GM12878 (cell line): Measurements from ENCODE around the gene SMARCE1. TPM values are rescaled to one million over a fixed set of nuclear protein-coding genes. Genes with fewer than 3 reads are reported as not detected.

ENCODE experiments used
- ATAC-seq: fragments of 200-7000 bp; cut with Tn5 transposase; 3 replicates; pipeline ENCODE4 v1.9.1; 2020; ENCODE audit warnings: mild to moderate bottlenecking, moderate library complexity
- BruUV-seq: library from RNA; stranded (reverse); fragments of 400-500 nt; replicated peaks from 2 replicates; lab custom pipeline; 2021; lab: Mats Ljungman, UMichigan
- CTCF ChIA-PET: fragments of 300-600 bp; sonication (Branson Sonifier 250); formaldehyde crosslinking; extraction: SDS; loops from one replicate; lab custom pipeline; 2021; ENCODE audit warnings: inconsistent platforms; lab: Yijun Ruan, JAX
- POLR2A ChIA-PET: fragments of 350-600 bp; formaldehyde crosslinking; extraction: SDS; loops from one replicate; lab custom pipeline; 2021; ENCODE audit warnings: inconsistent platforms; lab: Charles Lee
- RAD21 ChIA-PET: fragments of 300-600 bp; sonication (Branson Sonifier 250); formaldehyde crosslinking; loops from one replicate; lab custom pipeline; 2023; ENCODE audit warnings: antibody characterized with exemption; ENCODE audit not compliant: unreplicated experiment; lab: Charles Lee
- SMC1A ChIA-PET: fragments of 300-600 bp; sonication (Branson Sonifier 250); formaldehyde crosslinking; loops from one replicate; lab custom pipeline; 2023; ENCODE audit not compliant: unreplicated experiment, uncharacterized antibody; lab: Charles Lee
- DNase-seq: peaks from one replicate; pipeline ENCODE4 v3.0.0-alpha.2; 2011; ENCODE audit warnings: low read depth, low spot score
- FAIRE-seq: peaks from 3 replicates; lab custom pipeline; 2011; peaks lifted over from hg19 to GRCh38; lab: Jason Lieb, UNC
- H2AFZ ChIP-seq: 2 replicates; pipeline ENCODE4 v1.6.0; 2011; ENCODE audit warnings: low read depth, low read length, control low read depth; ENCODE audit not compliant: control insufficient read depth
- H3K27ac ChIP-seq: 2 replicates; pipeline ENCODE4 v1.5.1; 2011; ENCODE audit warnings: control low read depth; ENCODE audit not compliant: control insufficient read depth, insufficient read depth
- H3K27me3 ChIP-seq, 2 experiments: replicated peaks in 1 of 2; 2 replicates each; pipeline versions ENCODE4 v1.6.0 to v1.6.1; 2011; ENCODE audit warnings: low read length in 1 of 2; ENCODE audit not compliant: control insufficient read depth in 2 of 2, insufficient read depth in 2 of 2
- H3K36me3 ChIP-seq, 2 experiments: 2 replicates each; pipeline ENCODE4 v1.5.1; 2011; ENCODE audit warnings: low read length in 1 of 2; ENCODE audit not compliant: control insufficient read depth in 2 of 2, insufficient read depth in 2 of 2
- H3K4me1 ChIP-seq: 2 replicates; pipeline ENCODE4 v1.6.1; 2011; ENCODE audit warnings: mild to moderate bottlenecking, low read length, moderate library complexity, mixed read lengths; ENCODE audit not compliant: control insufficient read depth, insufficient read depth
- H3K4me2 ChIP-seq: 2 replicates; pipeline ENCODE4 v1.6.0; 2011; ENCODE audit warnings: control low read depth; ENCODE audit not compliant: control insufficient read depth, insufficient read depth
- H3K4me3 ChIP-seq: fragments of 200-600 bp; sonication (generic); 2 replicates; pipeline ENCODE4 v1.5.1; 2016
- H3K79me2 ChIP-seq: 2 replicates; pipeline ENCODE4 v1.6.0; 2011; ENCODE audit warnings: low read length; ENCODE audit not compliant: control insufficient read depth, insufficient read depth
- H3K9ac ChIP-seq: 2 replicates; pipeline ENCODE4 v1.8.0; 2011; ENCODE audit warnings: low read length, control low read depth, mixed read lengths; ENCODE audit not compliant: control insufficient read depth, insufficient read depth
- H3K9me3 ChIP-seq: replicated peaks from 3 replicates; pipeline ENCODE4 v1.5.1; 2011; ENCODE audit warnings: mild to moderate bottlenecking, low read length; ENCODE audit not compliant: control insufficient read depth, insufficient read depth
- H4K20me1 ChIP-seq: 2 replicates; pipeline ENCODE4 v1.6.0; 2011; ENCODE audit not compliant: control insufficient read depth, insufficient read depth
- BACH1 ChIP-seq: fragments of 450-650 bp; IDR thresholded peaks from 2 replicates; pipeline ENCODE4 v1.6.1; 2017; ENCODE audit warnings: mild to moderate bottlenecking, borderline replicate concordance
- CBX5 ChIP-seq: sonication (generic); IDR thresholded peaks from 2 replicates; pipeline ENCODE4 v1.6.1; 2016; ENCODE audit warnings: low read depth, moderate library complexity, mild to moderate bottlenecking, inconsistent platforms
- IKZF1 ChIP-seq: fragments of 450-650 bp; conservative IDR thresholded peaks from 2 replicates; pipeline ENCODE4 v1.6.1; 2017; ENCODE audit warnings: antibody characterized with exemption, mild to moderate bottlenecking
- RAD21 ChIP-seq: IDR thresholded peaks from 2 replicates; pipeline ENCODE4 v1.6.1; 2011; ENCODE audit warnings: mild to moderate bottlenecking, low read depth, low read length, moderate library complexity; ENCODE audit not compliant: insufficient read depth
- STAT3 ChIP-seq: IDR thresholded peaks from 2 replicates; pipeline ENCODE4 v1.6.1; 2011; ENCODE audit warnings: low read depth, low read length, improper control_type of control experiment
- WGBS: methylation state at CpG from one replicate; pipeline ENCODE4 v1.1.6; 2016; ENCODE audit warnings: low lambda C conversion rate; ENCODE audit not compliant: insufficient replicate concordance, insufficient coverage; ENCODE audit errors: missing lambda C conversion rate; 5-methylcytosine and 5-hydroxymethylcytosine counted together
- in situ Hi-C: fragments of 300-500 bp; cut with MboI; formaldehyde crosslinking; loops from 9 replicates; pipeline ENCODE4 v1.14.3; 2018; ENCODE audit warnings: mixed read lengths
- intact Hi-C: fragments of 100-400 bp; cut with micrococcal nuclease; formaldehyde crosslinking; loops from one replicate; pipeline ENCODE4 v1.14.2; 2022; ENCODE audit not compliant: unreplicated experiment
- polyA plus RNA-seq, 11 experiments: library from polyadenylated mRNA; depleted of rRNA in 4 of 11; unstranded in 6 of 11; stranded (reverse) in 5 of 11; fragments of >200 nt; fragmentation: Nextera tagmentation in 4 of 11; fragmentation: Illumina TruSeq in 1 of 11; extraction: Ambion mirVana in 4 of 11; extraction: Trizol in 1 of 11; gene quantifications; 1 replicate in 1 of 11; 2 replicates in 10 of 11; pipeline versions ENCODE4 v1.2.1 to v1.2.3, GENCODE V29; 2011 to 2016; ENCODE audit warnings: inconsistent platforms in 2 of 11, missing spikeins in 2 of 11, low read depth in 1 of 11
- total RNA-seq, 4 experiments: library from RNA; depleted of rRNA in 3 of 4; stranded (reverse); fragments of >200 nt in 3 of 4; fragmentation: Illumina TruSeq in 1 of 4; extraction: Trizol in 1 of 4; gene quantifications; 2 replicates each; pipeline versions ENCODE4 v1.2.1 to v1.2.3, GENCODE V29; 2013 to 2021
- TF ChIP-seq, protein P1 (sequence below): fragments of 450-650 bp; IDR thresholded peaks from 2 replicates; pipeline ENCODE4 v1.6.1; 2017; ENCODE audit warnings: mild to moderate bottlenecking, moderate library complexity
- TF ChIP-seq, protein P2 (sequence below): fragments of 450-650 bp; IDR thresholded peaks from 2 replicates; pipeline ENCODE4 v1.6.1; 2017; ENCODE audit warnings: mild to moderate bottlenecking
- TF ChIP-seq, protein P3 (sequence below): fragments of 450-650 bp; IDR thresholded peaks from 2 replicates; pipeline ENCODE4 v1.6.1; 2016; ENCODE audit warnings: mild to moderate bottlenecking
- TF ChIP-seq, protein P4 (sequence below): fragments of 450-650 bp; IDR thresholded peaks from 2 replicates; pipeline ENCODE4 v1.6.1; 2018; ENCODE audit warnings: borderline replicate concordance, mild to moderate bottlenecking; ENCODE audit not compliant: partially characterized antibody

The SMARCE1 gene
- total and polyA plus RNA-seq, 10 of the 15 experiments (the other 5 are each of a cell fraction or from before 2014, with no cell fraction given): 87.9 to 191 (median 132) TPM

DNA sequence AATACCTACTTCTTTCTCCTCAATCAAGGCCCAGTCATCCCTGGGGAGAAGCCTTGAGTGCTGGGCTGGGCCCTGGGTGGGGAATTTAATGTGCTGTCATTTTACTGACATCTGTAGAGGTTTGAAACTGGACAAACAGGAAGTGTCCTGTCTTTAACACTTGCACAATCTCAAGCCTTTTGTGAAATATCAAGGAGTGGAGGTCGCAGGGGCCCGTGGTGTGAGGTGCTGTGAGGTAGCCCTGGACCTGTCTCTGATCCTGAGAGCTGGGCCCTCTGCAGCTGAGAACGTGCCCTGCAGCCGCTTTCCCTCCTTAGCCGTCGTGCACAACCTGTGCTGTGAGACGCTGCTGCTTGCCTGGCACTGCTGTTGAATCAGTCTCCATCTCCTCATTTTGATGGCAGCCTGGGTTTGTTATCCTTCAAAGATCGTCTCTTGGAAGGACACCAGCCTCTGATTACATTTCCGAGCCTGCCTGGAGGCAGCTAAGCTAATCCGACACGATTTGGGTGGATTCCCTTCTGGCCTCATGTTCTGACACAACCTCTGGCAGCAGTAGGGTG lies 29.9 kb downstream of the SMARCE1 start:
- no peak overlapping the region for H3K4me2 ChIP-seq
- H3K9ac ChIP-seq: no peak overlapping the region
- no peaks in the 10 kb centered on the region for H4K20me1 ChIP-seq
- ChIA-PET POLR2A (interaction anchor here (0.6 to 7.9 kb wide), 6 partner anchors 14 to 78 kb away, joined by 3 to 117 read pairs (median 5); no protein-coding TSS in a partner anchor), CTCF (interaction anchor here (1.0 to 11.9 kb wide), 14 partner anchors 14 to 1048 kb away, joined by 3 to 193 read pairs (median 30); no protein-coding TSS in a partner anchor), SMC1A (interaction anchor here (1.0 to 8.9 kb wide), 16 partner anchors 12 to 1045 kb away, joined by 3 to 175 read pairs (median 4); partner anchors contain the start of genes CCR7 and SMARCE1), RAD21 (interaction anchor here (0.7 to 7.9 kb wide), 6 partner anchors 14 to 1045 kb away, joined by 3 to 229 read pairs (median 15); no protein-coding TSS in a partner anchor)
- DNase-seq: no peak
- no peak overlapping the region for H3K27ac ChIP-seq
- in situ Hi-C loops: loop anchor here (5.0 to 10.0 kb wide), 2 partner anchors 185 to 1047 kb away; no protein-coding TSS in a partner anchor
- H3K27me3 ChIP-seq: no peaks in the 10 kb centered on the region
- H3K79me2 ChIP-seq: no peaks in the 10 kb centered on the region
- no peak overlapping the region for H3K4me3 ChIP-seq
- H3K4me1 ChIP-seq: peaks cover 33% of the 10 kb centered on the region
- no TSS peak for BruUV-seq
- H3K36me3 ChIP-seq: no peaks in the 10 kb centered on the region
- ATAC-seq: no peak
- H3K9me3 ChIP-seq: no peaks in the 10 kb centered on the region
- no peak overlapping the region for H2AFZ ChIP-seq
- 90% methylated on average over 11 of the region's 11 CpGs for WGBS
- intact Hi-C loops: loop anchor here (5.0 kb wide), 3 partner anchors 260 to 1050 kb away; no protein-coding TSS in a partner anchor
- FAIRE-seq: no peak
- TF ChIP-seq CBX5 (no peak), RAD21 (no peak), BACH1 (no peak), STAT3 (no peak), IKZF1 (0 out of 2 replicates have a peak, but pooled peaks have one; percentile 12)
- TF ChIP-seq, protein P1, sequence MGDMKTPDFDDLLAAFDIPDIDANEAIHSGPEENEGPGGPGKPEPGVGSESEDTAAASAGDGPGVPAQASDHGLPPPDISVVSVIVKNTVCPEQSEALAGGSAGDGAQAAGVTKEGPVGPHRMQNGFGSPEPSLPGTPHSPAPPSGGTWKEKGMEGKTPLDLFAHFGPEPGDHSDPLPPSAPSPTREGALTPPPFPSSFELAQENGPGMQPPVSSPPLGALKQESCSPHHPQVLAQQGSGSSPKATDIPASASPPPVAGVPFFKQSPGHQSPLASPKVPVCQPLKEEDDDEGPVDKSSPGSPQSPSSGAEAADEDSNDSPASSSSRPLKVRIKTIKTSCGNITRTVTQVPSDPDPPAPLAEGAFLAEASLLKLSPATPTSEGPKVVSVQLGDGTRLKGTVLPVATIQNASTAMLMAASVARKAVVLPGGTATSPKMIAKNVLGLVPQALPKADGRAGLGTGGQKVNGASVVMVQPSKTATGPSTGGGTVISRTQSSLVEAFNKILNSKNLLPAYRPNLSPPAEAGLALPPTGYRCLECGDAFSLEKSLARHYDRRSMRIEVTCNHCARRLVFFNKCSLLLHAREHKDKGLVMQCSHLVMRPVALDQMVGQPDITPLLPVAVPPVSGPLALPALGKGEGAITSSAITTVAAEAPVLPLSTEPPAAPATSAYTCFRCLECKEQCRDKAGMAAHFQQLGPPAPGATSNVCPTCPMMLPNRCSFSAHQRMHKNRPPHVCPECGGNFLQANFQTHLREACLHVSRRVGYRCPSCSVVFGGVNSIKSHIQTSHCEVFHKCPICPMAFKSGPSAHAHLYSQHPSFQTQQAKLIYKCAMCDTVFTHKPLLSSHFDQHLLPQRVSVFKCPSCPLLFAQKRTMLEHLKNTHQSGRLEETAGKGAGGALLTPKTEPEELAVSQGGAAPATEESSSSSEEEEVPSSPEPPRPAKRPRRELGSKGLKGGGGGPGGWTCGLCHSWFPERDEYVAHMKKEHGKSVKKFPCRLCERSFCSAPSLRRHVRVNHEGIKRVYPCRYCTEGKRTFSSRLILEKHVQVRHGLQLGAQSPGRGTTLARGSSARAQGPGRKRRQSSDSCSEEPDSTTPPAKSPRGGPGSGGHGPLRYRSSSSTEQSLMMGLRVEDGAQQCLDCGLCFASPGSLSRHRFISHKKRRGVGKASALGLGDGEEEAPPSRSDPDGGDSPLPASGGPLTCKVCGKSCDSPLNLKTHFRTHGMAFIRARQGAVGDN: peak; percentile 28; the same call in 1 of the 2 replicates
- TF ChIP-seq, protein P2, sequence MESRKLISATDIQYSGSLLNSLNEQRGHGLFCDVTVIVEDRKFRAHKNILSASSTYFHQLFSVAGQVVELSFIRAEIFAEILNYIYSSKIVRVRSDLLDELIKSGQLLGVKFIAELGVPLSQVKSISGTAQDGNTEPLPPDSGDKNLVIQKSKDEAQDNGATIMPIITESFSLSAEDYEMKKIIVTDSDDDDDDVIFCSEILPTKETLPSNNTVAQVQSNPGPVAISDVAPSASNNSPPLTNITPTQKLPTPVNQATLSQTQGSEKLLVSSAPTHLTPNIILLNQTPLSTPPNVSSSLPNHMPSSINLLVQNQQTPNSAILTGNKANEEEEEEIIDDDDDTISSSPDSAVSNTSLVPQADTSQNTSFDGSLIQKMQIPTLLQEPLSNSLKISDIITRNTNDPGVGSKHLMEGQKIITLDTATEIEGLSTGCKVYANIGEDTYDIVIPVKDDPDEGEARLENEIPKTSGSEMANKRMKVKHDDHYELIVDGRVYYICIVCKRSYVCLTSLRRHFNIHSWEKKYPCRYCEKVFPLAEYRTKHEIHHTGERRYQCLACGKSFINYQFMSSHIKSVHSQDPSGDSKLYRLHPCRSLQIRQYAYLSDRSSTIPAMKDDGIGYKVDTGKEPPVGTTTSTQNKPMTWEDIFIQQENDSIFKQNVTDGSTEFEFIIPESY: 0 out of 2 replicates have a peak, but pooled peaks have one; percentile 25
- TF ChIP-seq, protein P3, sequence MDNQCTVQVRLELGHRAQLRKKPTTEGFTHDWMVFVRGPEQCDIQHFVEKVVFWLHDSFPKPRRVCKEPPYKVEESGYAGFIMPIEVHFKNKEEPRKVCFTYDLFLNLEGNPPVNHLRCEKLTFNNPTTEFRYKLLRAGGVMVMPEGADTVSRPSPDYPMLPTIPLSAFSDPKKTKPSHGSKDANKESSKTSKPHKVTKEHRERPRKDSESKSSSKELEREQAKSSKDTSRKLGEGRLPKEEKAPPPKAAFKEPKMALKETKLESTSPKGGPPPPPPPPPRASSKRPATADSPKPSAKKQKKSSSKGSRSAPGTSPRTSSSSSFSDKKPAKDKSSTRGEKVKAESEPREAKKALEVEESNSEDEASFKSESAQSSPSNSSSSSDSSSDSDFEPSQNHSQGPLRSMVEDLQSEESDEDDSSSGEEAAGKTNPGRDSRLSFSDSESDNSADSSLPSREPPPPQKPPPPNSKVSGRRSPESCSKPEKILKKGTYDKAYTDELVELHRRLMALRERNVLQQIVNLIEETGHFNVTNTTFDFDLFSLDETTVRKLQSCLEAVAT: peak; percentile 80
- TF ChIP-seq, protein P4, sequence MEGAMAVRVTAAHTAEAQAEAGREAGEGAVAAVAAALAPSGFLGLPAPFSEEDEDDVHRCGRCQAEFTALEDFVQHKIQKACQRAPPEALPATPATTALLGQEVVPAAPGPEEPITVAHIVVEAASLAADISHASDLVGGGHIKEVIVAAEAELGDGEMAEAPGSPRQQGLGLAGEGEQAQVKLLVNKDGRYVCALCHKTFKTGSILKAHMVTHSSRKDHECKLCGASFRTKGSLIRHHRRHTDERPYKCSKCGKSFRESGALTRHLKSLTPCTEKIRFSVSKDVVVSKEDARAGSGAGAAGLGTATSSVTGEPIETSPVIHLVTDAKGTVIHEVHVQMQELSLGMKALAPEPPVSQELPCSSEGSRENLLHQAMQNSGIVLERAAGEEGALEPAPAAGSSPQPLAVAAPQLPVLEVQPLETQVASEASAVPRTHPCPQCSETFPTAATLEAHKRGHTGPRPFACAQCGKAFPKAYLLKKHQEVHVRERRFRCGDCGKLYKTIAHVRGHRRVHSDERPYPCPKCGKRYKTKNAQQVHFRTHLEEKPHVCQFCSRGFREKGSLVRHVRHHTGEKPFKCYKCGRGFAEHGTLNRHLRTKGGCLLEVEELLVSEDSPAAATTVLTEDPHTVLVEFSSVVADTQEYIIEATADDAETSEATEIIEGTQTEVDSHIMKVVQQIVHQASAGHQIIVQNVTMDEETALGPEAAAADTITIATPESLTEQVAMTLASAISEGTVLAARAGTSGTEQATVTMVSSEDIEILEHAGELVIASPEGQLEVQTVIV: no peak
